ENCODE results near the gene GLIS2. TPM values are rescaled to one million over a fixed set of nuclear protein-coding genes. Genes with fewer than 3 reads are reported as not detected.

The GLIS2 gene
- total RNA-seq, 1 experiment from 2014 or later, result 22.1 TPM

GRCh38 chr16:4313563-4314531 is 2.0 kb upstream of the GLIS2 start:
- H3K4me3 Mint-ChIP-seq (ENCODE audit: low read depth, unreplicated experiment), result peak overlapping the region; percentile 64
- intact Hi-C loops (cut with micrococcal nuclease; ENCODE audit: unreplicated experiment), result no loop called here
- BruUV-seq (replicated peaks), result no TSS peak
- CTCF ChIA-PET, result interaction anchor here (1.1 to 2.3 kb wide), 2 partner anchors 14 to 62 kb away, joined by 3 to 6 read pairs; no protein-coding TSS in a partner anchor
- DNase-seq, result peak; percentile 83
- H3K4me1 Mint-ChIP-seq (ENCODE audit: low read depth, unreplicated experiment), result peaks cover 39% of the 10 kb centered on the region
- no peak overlapping the region for H3K27ac Mint-ChIP-seq (ENCODE audit: unreplicated experiment)
- H3K9me3 Mint-ChIP-seq (ENCODE audit: low read depth, unreplicated experiment), result no peaks in the 10 kb centered on the region
- H3K36me3 Mint-ChIP-seq (ENCODE audit: insufficient read depth, unreplicated experiment), result peaks cover 50% of the 10 kb centered on the region
- TF ChIP-seq CTCF (IDR thresholded peaks at IDR 0.05; ENCODE audit: unreplicated experiment), result peak; percentile 87
- no peaks in the 10 kb centered on the region for H3K27me3 Mint-ChIP-seq (ENCODE audit: unreplicated experiment)

GRCh38 chr16:4314532-4315185 is 1.2 kb upstream of the GLIS2 start:
- no peaks in the 10 kb centered on the region for H3K27me3 Mint-ChIP-seq (ENCODE audit: unreplicated experiment)
- intact Hi-C loops (cut with micrococcal nuclease; ENCODE audit: unreplicated experiment), result no loop called here
- H3K27ac Mint-ChIP-seq (ENCODE audit: unreplicated experiment), result peak overlapping the region; percentile 63
- H3K4me1 Mint-ChIP-seq (ENCODE audit: low read depth, unreplicated experiment), result peaks cover 32% of the 10 kb centered on the region
- TF ChIP-seq CTCF (IDR thresholded peaks at IDR 0.05; ENCODE audit: unreplicated experiment), result no peak
- H3K4me3 Mint-ChIP-seq (ENCODE audit: low read depth, unreplicated experiment), result peak overlapping the region; percentile 64
- H3K9me3 Mint-ChIP-seq (ENCODE audit: low read depth, unreplicated experiment), result no peaks in the 10 kb centered on the region
- no TSS peak for BruUV-seq (replicated peaks)
- H3K36me3 Mint-ChIP-seq (ENCODE audit: insufficient read depth, unreplicated experiment), result peaks cover 43% of the 10 kb centered on the region
- CTCF ChIA-PET, result interaction anchor here (0.6 to 2.0 kb wide), 4 partner anchors 13 to 261 kb away, joined by 3 to 9 read pairs (median 6); no protein-coding TSS in a partner anchor
- peak; percentile 47 for DNase-seq

GRCh38 chr16:4316108-4316863 is 419 bp downstream of the GLIS2 start:
- peaks cover 37% of the 10 kb centered on the region for H3K36me3 Mint-ChIP-seq (ENCODE audit: insufficient read depth, unreplicated experiment)
- peak overlapping the region; percentile 57 for H3K27ac Mint-ChIP-seq (ENCODE audit: unreplicated experiment)
- H3K9me3 Mint-ChIP-seq (ENCODE audit: low read depth, unreplicated experiment), result no peaks in the 10 kb centered on the region
- peak overlapping the region; percentile 64 for H3K4me3 Mint-ChIP-seq (ENCODE audit: low read depth, unreplicated experiment)
- peaks cover 26% of the 10 kb centered on the region for H3K4me1 Mint-ChIP-seq (ENCODE audit: low read depth, unreplicated experiment)
- peak; percentile 48 for DNase-seq
- H3K27me3 Mint-ChIP-seq (ENCODE audit: unreplicated experiment), result no peaks in the 10 kb centered on the region
- no TSS peak for BruUV-seq (replicated peaks)
- CTCF ChIA-PET, result interaction anchor here (0.6 to 3.1 kb wide), 3 partner anchors 12 to 58 kb away, joined by 5 to 17 read pairs (median 6); no protein-coding TSS in a partner anchor
- intact Hi-C loops (cut with micrococcal nuclease; ENCODE audit: unreplicated experiment), result no loop called here
- no peak for TF ChIP-seq CTCF (IDR thresholded peaks at IDR 0.05; ENCODE audit: unreplicated experiment)
